Measurements from ENCODE around the gene GALT. TPM values are rescaled to one million over a fixed set of nuclear protein-coding genes. Genes with fewer than 3 reads are reported as not detected.

GALT gene
- total and polyA plus RNA-seq, 2 of the 4 experiments (the other 2 are of a cell fraction): 15.8 to 34.6 TPM

- Histone ChIP-seq H3K79me1 (ENCODE audit: low read depth in 1 of 2, low read length in 2 of 2) (no peaks in the 10 kb centered on the region), H4K5ac (ENCODE audit: low read depth, low read length) (no peak overlapping the region), H3K27me3 (ENCODE audit: control insufficient read depth, insufficient read depth, low read length) (peaks cover 63% of the 10 kb centered on the region), H3K56ac (ENCODE audit: extremely low read depth, insufficient read depth, low read length) (no peak overlapping the region), H3K23ac (ENCODE audit: low read depth, low read length) (no peak overlapping the region), H2BK15ac (ENCODE audit: low read depth, low read length) (no peak overlapping the region), H3K27ac (ENCODE audit: insufficient read depth, low read length) (no peak overlapping the region), H4K20me1 (ENCODE audit: insufficient read depth, low read length) (peaks cover 5% of the 10 kb centered on the region; the same call in 1 of the 2 replicates), H2BK5ac (ENCODE audit: low read depth, low read length, poor library complexity, severe bottlenecking) (no peak overlapping the region), H3K4me1 (ENCODE audit: control insufficient read depth, insufficient read depth, low read length) (no peaks in the 10 kb centered on the region), H2BK20ac (ENCODE audit: low read depth, low read length) (no peak overlapping the region), H3K9me3 (ENCODE audit: control insufficient read depth, insufficient read depth, low read length) (no peaks in the 10 kb centered on the region), H3K4me3 (ENCODE audit: insufficient read depth, low read depth, low read length) (no peak overlapping the region), H3K36me3 (ENCODE audit: control insufficient read depth, insufficient read depth, low read length) (no peaks in the 10 kb centered on the region), H3K9me1 (ENCODE audit: insufficient read depth, low read length) (no peaks in the 10 kb centered on the region), H3K9ac (ENCODE audit: low read depth, low read length) (no peak overlapping the region), H4K91ac (ENCODE audit: insufficient read depth, low read depth, low read length) (no peak overlapping the region), H2AFZ (replicated peaks; ENCODE audit: low read length, poor library complexity) (no peak overlapping the region), H4K8ac (ENCODE audit: low read depth in 2 of 2, low read length in 2 of 2) (no peak overlapping the region), H3K18ac (ENCODE audit: low read depth, low read length) (no peak overlapping the region), H3K4me2 (ENCODE audit: low read depth, low read length) (no peak overlapping the region), H3K4ac (ENCODE audit: low read depth, low read length) (no peak overlapping the region), H3K14ac (replicated peaks; ENCODE audit: low read depth, low read length) (no peak overlapping the region), H2AK5ac (ENCODE audit: low read depth, low read length) (no peak overlapping the region), H2AK9ac (replicated peaks; ENCODE audit: low read depth, low read length, poor library complexity) (no peak overlapping the region), H2BK120ac (ENCODE audit: low read depth, low read length) (no peak overlapping the region)
- intact Hi-C loops (cut with micrococcal nuclease) (loop anchor here (2.0 kb wide), 1 partner anchor 197 kb away; no protein-coding TSS in a partner anchor), dilution Hi-C loops (cut with HindIII; ENCODE audit: low sequenced_read_pairs, unreplicated experiment) (no loop called here), in situ Hi-C loops (cut with MboI; ENCODE audit: low sequenced_read_pairs) (loop anchor here (5.0 to 10.0 kb wide), 2 partner anchors 167 to 195 kb away; no protein-coding TSS in a partner anchor)
- no peak for TF ChIP-seq FOS (IDR thresholded peaks at IDR 0.05; ENCODE audit: low read depth, low read length)
- no peak for TF ChIP-seq CEBPB (IDR thresholded peaks at IDR 0.05; ENCODE audit: low read depth, low read length)
- TF ChIP-seq MAZ (IDR thresholded peaks at IDR 0.05; ENCODE audit: borderline replicate concordance, low read depth, low read length): no peak
- no peak for TF ChIP-seq BHLHE40 (IDR thresholded peaks at IDR 0.05; ENCODE audit: low read depth, low read length)
- no peak for TF ChIP-seq USF2 (IDR thresholded peaks at IDR 0.05; ENCODE audit: low read depth, low read length)
- TF ChIP-seq POLR2A (IDR thresholded peaks at IDR 0.05; ENCODE audit: low read depth, low read length): no peak
- TF ChIP-seq SMC3 (IDR thresholded peaks at IDR 0.05; ENCODE audit: low read depth, low read length): no peak
- no peak for TF ChIP-seq RAD21 (IDR thresholded peaks at IDR 0.05; ENCODE audit: low read length)
- TF ChIP-seq NFE2L2 (IDR thresholded peaks at IDR 0.05; ENCODE audit: low read depth, low read length): no peak
- no peak for TF ChIP-seq ELK1 (IDR thresholded peaks at IDR 0.05; ENCODE audit: borderline replicate concordance, low read depth, low read length)
- no peak for TF ChIP-seq MAFK (IDR thresholded peaks at IDR 0.05; ENCODE audit: low read depth, low read length)
- no CpG with 5 or more reads among the region's 6 CpGs for WGBS, 2 experiments (ENCODE audit: extremely low coverage in 2 of 2, insufficient read length in 1 of 2)
- no TSS peak for BruUV-seq (replicated peaks)
- DNase-seq: no peak
- CTCF ChIA-PET: interaction anchor here (0.9 kb wide), 1 partner anchor 199 kb away, joined by 3 read pairs; no protein-coding TSS in a partner anchor
- ATAC-seq (ENCODE audit: low read depth): no peak
- POLR2A ChIA-PET (ENCODE audit: unreplicated experiment): no interaction called here
These were observed 44.4 kb upstream of the GALT start for GRCh38 chr9:34601937-34602573.
